Cardiac fibroblast (primary cell): Measurements from ENCODE around the gene RAB3B.

Source experiments
- DNase-seq, 2 donors: peaks; one replicate each; pipeline versions ENCODE4 v3.0.0 to v3.0.0-alpha.2; 2010; ENCODE audit warnings: low read depth in 2 of 2
- H3K4me3 ChIP-seq, 2 donors: replicated peaks in 1 of 2; 1 replicate in 1 of 2; 2 replicates in 1 of 2; pipeline ENCODE4 v1.5.1; 2011; ENCODE audit warnings: low read depth in 2 of 2, low read length in 2 of 2, mild to moderate bottlenecking in 2 of 2, moderate library complexity in 1 of 2
- CTCF ChIP-seq: IDR thresholded peaks from one replicate; pipeline ENCODE4 v1.5.1; 2011; ENCODE audit warnings: low read depth, mild to moderate bottlenecking, low read length, inconsistent platforms

Gene RAB3B, protein sequence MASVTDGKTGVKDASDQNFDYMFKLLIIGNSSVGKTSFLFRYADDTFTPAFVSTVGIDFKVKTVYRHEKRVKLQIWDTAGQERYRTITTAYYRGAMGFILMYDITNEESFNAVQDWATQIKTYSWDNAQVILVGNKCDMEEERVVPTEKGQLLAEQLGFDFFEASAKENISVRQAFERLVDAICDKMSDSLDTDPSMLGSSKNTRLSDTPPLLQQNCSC

GRCh38 chr1:51990478-51990965 is at the start of gene RAB3B:
TSS of gene RAB3B (minus strand) at chr1:51990700. CDS start at chr1:51977117, 13,583 bp downstream.
- DNase-seq, result peak; percentile 59 to 68
- peak within 1 kb of the TSS; percentile 48 to 60 for H3K4me3 ChIP-seq
- TF ChIP-seq CTCF, result no peak

DNA sequence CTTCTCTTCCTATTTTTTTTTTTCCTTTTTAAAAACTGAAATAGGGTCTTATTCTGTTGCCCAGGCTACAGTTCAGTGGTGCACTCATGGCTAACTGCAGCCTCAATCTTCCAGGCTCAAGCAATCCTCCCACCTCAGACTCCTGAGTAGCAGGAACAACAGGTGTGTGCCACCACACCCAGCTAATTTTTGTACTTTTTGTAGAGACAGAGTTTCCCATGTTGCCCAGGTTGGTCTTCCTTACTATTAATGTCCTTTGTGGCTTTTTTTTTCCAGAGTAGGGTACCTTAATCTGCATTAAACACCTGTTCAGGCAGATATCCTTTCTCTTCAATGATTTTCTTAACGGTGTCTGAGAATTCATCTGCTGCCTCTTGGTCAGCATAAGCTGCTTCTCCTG is 47.4 kb upstream of the RAB3B start:
- H3K4me3 ChIP-seq, result no peak overlapping the region
- DNase-seq, result no peak
- TF ChIP-seq CTCF, result no peak

DNA sequence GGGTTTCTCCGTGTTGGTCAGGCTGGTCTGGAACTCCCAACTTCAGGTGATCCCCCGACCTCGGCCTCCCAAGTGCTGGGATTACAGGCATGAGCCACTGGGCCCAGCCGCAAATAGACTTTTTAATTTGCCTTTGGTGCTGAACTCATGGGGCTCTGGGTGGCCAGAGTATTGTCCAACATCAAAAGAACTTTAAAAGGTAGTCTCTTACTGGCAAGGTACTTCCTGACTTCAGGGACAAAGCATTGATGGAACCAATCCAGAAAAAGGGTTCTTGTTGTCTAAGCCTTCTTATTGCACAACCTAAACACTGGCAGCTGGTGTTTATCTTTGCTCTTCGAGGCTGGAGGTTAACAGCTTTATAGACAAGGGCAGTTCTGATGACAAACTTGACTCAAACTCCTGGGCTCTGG is 46.9 kb upstream of the RAB3B start:
- no peak for TF ChIP-seq CTCF
- DNase-seq, result peak; percentile 57 to 61
- H3K4me3 ChIP-seq, result no peak overlapping the region

DNA sequence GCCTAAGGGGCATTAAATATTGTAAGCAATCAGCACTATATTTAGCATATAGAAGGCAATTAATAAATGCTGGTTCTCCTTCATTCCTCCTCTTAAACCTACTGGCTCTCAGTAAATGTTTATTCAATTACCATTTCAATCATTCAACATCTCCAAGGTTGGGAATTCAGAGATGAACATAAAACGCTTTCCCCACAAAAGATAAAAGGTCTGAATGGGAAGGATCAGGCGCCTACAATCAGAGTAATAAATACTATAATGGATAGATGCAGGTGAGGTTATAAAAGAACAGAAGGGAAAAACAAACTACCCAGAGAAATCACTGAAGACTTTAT is 43.5 kb upstream of the RAB3B start:
- no peak overlapping the region for H3K4me3 ChIP-seq
- DNase-seq, result no peak
- TF ChIP-seq CTCF, result no peak

DNA sequence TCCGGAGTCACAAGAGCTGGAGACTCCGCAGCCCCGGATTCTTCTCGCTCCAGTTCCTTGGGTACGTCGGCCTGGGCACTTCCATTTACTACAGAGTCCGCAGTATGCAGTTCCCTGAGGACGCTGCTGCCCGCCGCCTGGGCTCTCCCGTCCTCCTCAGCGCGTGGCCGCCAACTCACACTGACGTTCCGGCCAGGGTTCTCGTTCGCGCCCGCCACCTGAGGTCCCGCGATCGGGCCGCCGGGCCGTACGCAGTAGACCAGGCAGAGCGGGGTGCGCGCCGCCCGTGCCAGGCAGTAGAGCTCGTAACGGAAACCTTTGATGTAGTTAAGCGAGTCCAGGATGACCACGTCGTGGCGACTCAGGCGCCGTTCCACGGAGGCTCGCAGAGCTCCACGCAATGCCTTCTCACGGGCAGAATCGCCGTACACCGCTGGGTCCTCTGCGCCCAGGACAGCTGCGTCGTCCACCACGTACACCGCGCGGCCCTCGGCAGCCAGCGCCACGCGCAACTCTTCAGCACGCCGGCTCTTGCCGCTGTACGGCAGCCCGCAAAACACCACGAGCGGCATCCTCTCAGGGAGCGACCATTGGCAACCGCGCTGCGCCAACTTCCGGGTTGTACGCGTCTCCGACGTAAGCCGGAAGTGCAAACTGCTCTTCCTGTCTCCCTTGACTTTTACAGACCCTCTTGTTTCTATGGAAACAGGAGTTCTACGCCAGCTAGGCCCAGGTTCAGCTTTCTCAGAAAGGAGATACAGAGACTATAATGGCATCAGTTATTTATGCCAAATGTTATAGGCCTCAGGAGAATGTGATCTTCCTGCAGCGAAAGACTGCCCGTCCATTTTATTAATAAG is 42.9 kb upstream of the RAB3B start, which contains the start of gene KTI12:
TSS of gene KTI12 (minus strand) at position 621 of the 860 bp plus-strand sequence. CDS start at position 572, 49 bp downstream.
- H3K4me3 ChIP-seq, result peak within 1 kb of the TSS; percentile 67 to 95
- no peak for TF ChIP-seq CTCF
- DNase-seq, result peak; percentile 91 to 96

DNA sequence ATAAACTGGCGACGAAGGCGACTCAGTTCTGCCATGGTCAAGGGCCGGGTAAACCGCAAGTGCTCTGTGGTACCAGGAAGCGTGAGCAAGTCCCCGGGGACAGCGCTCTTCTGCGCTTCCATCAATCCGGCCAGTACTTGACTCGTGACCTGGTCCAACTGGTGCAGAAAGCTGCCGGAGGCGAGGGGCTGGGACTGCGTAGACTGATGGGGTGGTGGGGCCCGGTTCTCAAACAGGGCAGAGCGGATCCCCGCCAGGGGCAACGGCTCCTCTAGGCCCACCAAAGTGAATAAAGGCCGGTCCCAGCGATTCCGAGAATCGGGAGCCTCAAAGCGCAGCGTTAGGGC is 42.3 kb upstream of the RAB3B start:
- H3K4me3 ChIP-seq, result peak overlapping the region; percentile 67 to 95
- TF ChIP-seq CTCF, result no peak
- peak; percentile 69 to 78 for DNase-seq
